HG03457 (cell line): Measurements from ENCODE around the gene DHRS1.

ENCODE experiments used
- ATAC-seq: cut with Tn5 transposase; IDR thresholded peaks from one replicate; pipeline ENCODE4 v1.9.1; 2021; ENCODE audit warnings: moderate number of reproducible peaks; ENCODE audit not compliant: unreplicated experiment

Gene DHRS1

GRCh38 chr14:24267516-24267915, 32.1 kb downstream of the DHRS1 start:
- no peak for ATAC-seq

- ATAC-seq = no peak
Measured at GRCh38 chr14:24266344-24267244, 33.0 kb downstream of the DHRS1 start.

GRCh38 chr14:24264298-24264697, 35.3 kb downstream of the DHRS1 start:
- no peak for ATAC-seq

GRCh38 chr14:24263848-24264247, 35.7 kb downstream of the DHRS1 start:
- ATAC-seq = no peak

- no peak for ATAC-seq
Measured at GRCh38 chr14:24262821-24263733, 36.5 kb downstream of the DHRS1 start, which contains the start of gene TGM1. TGM1 (minus strand) TSS chr14:24263177; CDS start chr14:24262352, 825 bp downstream.

GRCh38 chr14:24261969-24262327, 37.6 kb downstream of the DHRS1 start:
- ATAC-seq = no peak

GRCh38 chr14:24261256-24261968, 38.2 kb downstream of the DHRS1 start:
- no peak for ATAC-seq

- ATAC-seq = no peak
Measured at GRCh38 chr14:24260780-24261157, 38.8 kb downstream of the DHRS1 start.

- ATAC-seq = no peak
Measured at GRCh38 chr14:24260026-24260779, 39.4 kb downstream of the DHRS1 start.

GRCh38 chr14:24259282-24260025, 40.1 kb downstream of the DHRS1 start:
- no peak for ATAC-seq

GRCh38 chr14:24258548-24259265, 40.9 kb downstream of the DHRS1 start:
- ATAC-seq = no peak

- no peak for ATAC-seq
Measured at GRCh38 chr14:24258119-24258518, 41.5 kb downstream of the DHRS1 start.

GRCh38 chr14:24256960-24257359, 42.6 kb downstream of the DHRS1 start:
- ATAC-seq = no peak

GRCh38 chr14:24255931-24256711, 43.5 kb downstream of the DHRS1 start:
- no peak for ATAC-seq

- no peak for ATAC-seq
Measured at GRCh38 chr14:24255438-24255837, 44.1 kb downstream of the DHRS1 start.

GRCh38 chr14:24254630-24255392, 44.8 kb downstream of the DHRS1 start:
- ATAC-seq = no peak

- ATAC-seq = no peak
Measured at GRCh38 chr14:24253936-24254335, 45.6 kb downstream of the DHRS1 start.
